IMR-90 (cell line): ENCODE results near the gene MYO9A. TPM values are rescaled to one million over a fixed set of nuclear protein-coding genes. Genes with fewer than 3 reads are reported as not detected.

Source experiments
- ATAC-seq: fragments of 200-7000 bp; cut with Tn5 transposase; 2 replicates; pipeline ENCODE4 v1.9.1; 2020; ENCODE audit warnings: low read depth, mild to moderate bottlenecking, moderate library complexity
- BruUV-seq: library from RNA; stranded (reverse); fragments of 400-500 nt; replicated peaks from 2 replicates; lab custom pipeline; 2021; lab: Mats Ljungman, UMichigan
- CTCF ChIA-PET: fragments of 300-600 bp; formaldehyde crosslinking; extraction: SDS; loops from one replicate; lab custom pipeline; 2021; ENCODE audit warnings: antibody characterized with exemption; lab: Yijun Ruan, JAX
- POLR2A ChIA-PET: fragments of 300-600 bp; sonication (Branson Sonifier 250); formaldehyde crosslinking; loops from one replicate; lab custom pipeline; 2022; ENCODE audit warnings: antibody characterized with exemption; ENCODE audit not compliant: unreplicated experiment; lab: Charles Lee
- DNase-seq: peaks from one replicate; pipeline ENCODE4 v3.0.0; 2013
- H2AFZ ChIP-seq: replicated peaks from 2 replicates; pipeline ENCODE3; 2013; ENCODE audit warnings: low read length, mild to moderate bottlenecking; ENCODE audit not compliant: poor library complexity
- H2AK5ac ChIP-seq: 2 replicates; pipeline ENCODE4 v1.6.1; 2013; ENCODE audit warnings: low read depth, low read length, inconsistent platforms
- H2AK9ac ChIP-seq: replicated peaks from 2 replicates; pipeline ENCODE3; 2013; ENCODE audit warnings: mild to moderate bottlenecking, low read depth, low read length, moderate library complexity; ENCODE audit not compliant: poor library complexity
- H2BK120ac ChIP-seq: 2 replicates; pipeline ENCODE4 v1.6.1; 2013; ENCODE audit warnings: low read depth, low read length, inconsistent platforms
- H2BK15ac ChIP-seq: 3 replicates; pipeline ENCODE4 v1.6.1; 2013; ENCODE audit warnings: low read depth, low read length, inconsistent platforms
- H2BK20ac ChIP-seq: 2 replicates; pipeline ENCODE4 v1.6.1; 2013; ENCODE audit warnings: low read depth, mild to moderate bottlenecking, inconsistent platforms, low read length, moderate library complexity
- H2BK5ac ChIP-seq: 2 replicates; pipeline ENCODE4 v1.6.1; 2013; ENCODE audit warnings: mild to moderate bottlenecking, low read depth, low read length, inconsistent platforms; ENCODE audit not compliant: poor library complexity, severe bottlenecking
- H3K14ac ChIP-seq: replicated peaks from 2 replicates; pipeline ENCODE4 v1.6.1; 2013; ENCODE audit warnings: low read depth, low read length, inconsistent platforms
- H3K18ac ChIP-seq: 2 replicates; pipeline ENCODE4 v1.6.1; 2013; ENCODE audit warnings: low read depth, low read length, control low read depth
- H3K23ac ChIP-seq: 2 replicates; pipeline ENCODE4 v1.6.1; 2013; ENCODE audit warnings: low read depth, low read length, inconsistent platforms
- H3K27ac ChIP-seq: 2 replicates; pipeline ENCODE4 v1.5.1; 2013; ENCODE audit warnings: mild to moderate bottlenecking, control low read depth, low read length; ENCODE audit not compliant: insufficient read depth
- H3K27me3 ChIP-seq: 2 replicates; pipeline ENCODE4 v1.6.1; 2013; ENCODE audit warnings: low read length; ENCODE audit not compliant: control insufficient read depth, insufficient read depth
- H3K36me3 ChIP-seq: 2 replicates; pipeline ENCODE4 v1.6.1; 2013; ENCODE audit warnings: low read length, mixed read lengths; ENCODE audit not compliant: control insufficient read depth, insufficient read depth
- H3K4ac ChIP-seq: 2 replicates; pipeline ENCODE4 v1.6.1; 2013; ENCODE audit warnings: low read depth, low read length, inconsistent platforms
- H3K4me1 ChIP-seq: 2 replicates; pipeline ENCODE4 v1.6.1; 2013; ENCODE audit warnings: low read length, mixed read lengths; ENCODE audit not compliant: control insufficient read depth, insufficient read depth
- H3K4me2 ChIP-seq: 2 replicates; pipeline ENCODE4 v1.6.1; 2013; ENCODE audit warnings: low read depth, mild to moderate bottlenecking, control low read depth, low read length, moderate library complexity
- H3K4me3 ChIP-seq: 2 replicates; pipeline ENCODE4 v1.5.1; 2013; ENCODE audit warnings: low read depth, mild to moderate bottlenecking, control low read depth, low read length, moderate library complexity; ENCODE audit not compliant: insufficient read depth
- H3K56ac ChIP-seq: 2 replicates; pipeline ENCODE4 v1.6.1; 2013; ENCODE audit warnings: low read length, inconsistent platforms; ENCODE audit not compliant: insufficient read depth; ENCODE audit errors: extremely low read depth
- H3K79me1 ChIP-seq, 2 experiments: 2 replicates each; pipeline ENCODE4 v1.6.1; 2013; ENCODE audit warnings: low read length in 2 of 2, inconsistent platforms in 1 of 2, low read depth in 1 of 2
- H3K9ac ChIP-seq: 2 replicates; pipeline ENCODE4 v1.6.1; 2013; ENCODE audit warnings: low read depth, low read length, control low read depth
- H3K9me1 ChIP-seq: 2 replicates; pipeline ENCODE4 v1.6.1; 2013; ENCODE audit warnings: low read length, inconsistent platforms; ENCODE audit not compliant: insufficient read depth
- H3K9me3 ChIP-seq: 2 replicates; pipeline ENCODE4 v1.6.1; 2013; ENCODE audit warnings: low read length; ENCODE audit not compliant: control insufficient read depth, insufficient read depth
- H4K20me1 ChIP-seq: 2 replicates; pipeline ENCODE4 v1.6.1; 2013; ENCODE audit warnings: low read length, inconsistent platforms; ENCODE audit not compliant: insufficient read depth
- H4K5ac ChIP-seq: 2 replicates; pipeline ENCODE4 v1.6.1; 2013; ENCODE audit warnings: mild to moderate bottlenecking, low read depth, low read length, control low read depth
- H4K8ac ChIP-seq, 2 experiments: 2 replicates each; pipeline ENCODE4 v1.6.1; 2013; ENCODE audit warnings: low read depth in 2 of 2, low read length in 2 of 2, control low read depth in 1 of 2, inconsistent platforms in 1 of 2
- H4K91ac ChIP-seq: 2 replicates; pipeline ENCODE4 v1.6.1; 2013; ENCODE audit warnings: low read depth, low read length, inconsistent platforms; ENCODE audit not compliant: insufficient read depth
- BHLHE40 ChIP-seq: fragments of 150-350 bp; IDR thresholded peaks from 2 replicates; pipeline ENCODE4 v1.6.1; 2016; ENCODE audit warnings: mild to moderate bottlenecking, low read depth, low read length
- CTCF ChIP-seq: conservative IDR thresholded peaks from 2 replicates; pipeline ENCODE4 v1.5.1; 2012; ENCODE audit warnings: mild to moderate bottlenecking, low read depth, low read length, improper control_type of control experiment
- FOS ChIP-seq: fragments of 150-350 bp; IDR thresholded peaks from 2 replicates; pipeline ENCODE4 v1.6.1; 2016; ENCODE audit warnings: low read depth, low read length
- MAFK ChIP-seq: IDR thresholded peaks from 2 replicates; pipeline ENCODE4 v1.6.1; 2012; ENCODE audit warnings: low read depth, low read length, improper control_type of control experiment
- MAZ ChIP-seq: IDR thresholded peaks from 2 replicates; pipeline ENCODE4 v1.6.1; 2012; ENCODE audit warnings: low read depth, mild to moderate bottlenecking, low read length, improper control_type of control experiment, moderate library complexity, borderline replicate concordance
- MXI1 ChIP-seq: IDR thresholded peaks from 2 replicates; pipeline ENCODE4 v1.6.1; 2012; ENCODE audit warnings: low read depth, mild to moderate bottlenecking, low read length, moderate library complexity, borderline replicate concordance
- NFE2L2 ChIP-seq: fragments of 150-350 bp; IDR thresholded peaks from 2 replicates; pipeline ENCODE4 v1.6.1; 2016; ENCODE audit warnings: low read depth, mild to moderate bottlenecking, low read length
- POLR2A ChIP-seq: IDR thresholded peaks from 2 replicates; pipeline ENCODE4 v1.6.1; 2012; ENCODE audit warnings: mild to moderate bottlenecking, low read depth, low read length
- RAD21 ChIP-seq: IDR thresholded peaks from 2 replicates; pipeline ENCODE4 v1.6.1; 2012; ENCODE audit warnings: low read length, improper control_type of control experiment
- RCOR1 ChIP-seq: IDR thresholded peaks from 2 replicates; pipeline ENCODE4 v1.6.1; 2012; ENCODE audit warnings: mild to moderate bottlenecking, low read length, improper control_type of control experiment; ENCODE audit not compliant: insufficient replicate concordance
- RFX5 ChIP-seq: IDR thresholded peaks from 2 replicates; pipeline ENCODE4 v1.8.0; 2012; ENCODE audit warnings: low read depth, mild to moderate bottlenecking, low read length, moderate library complexity
- SMC3 ChIP-seq: fragments of 150-350 bp; IDR thresholded peaks from 2 replicates; pipeline ENCODE4 v1.6.1; 2016; ENCODE audit warnings: low read depth, mild to moderate bottlenecking, antibody characterized with exemption, low read length, moderate library complexity
- WGBS, 2 experiments: methylation state at CpG; one replicate each; pipeline versions ENCODE4 v1.1.5 to v1.1.7; 2013; ENCODE audit warnings: missing lambda C conversion rate in 2 of 2; ENCODE audit not compliant: insufficient read length in 1 of 2; ENCODE audit errors: extremely low coverage in 2 of 2; 5-methylcytosine and 5-hydroxymethylcytosine counted together
- dilution Hi-C: fragments of 300-500 bp; cut with HindIII; formaldehyde crosslinking; loops from one replicate; pipeline ENCODE4 v1.14.3; 2018; ENCODE audit warnings: low sequenced_read_pairs; ENCODE audit not compliant: unreplicated experiment
- in situ Hi-C: fragments of 300-500 bp; cut with MboI; formaldehyde crosslinking; loops from 3 replicates; pipeline ENCODE4 v1.14.3; 2019; ENCODE audit warnings: low sequenced_read_pairs, inconsistent platforms, mixed read lengths
- intact Hi-C: fragments of 100-400 bp; cut with micrococcal nuclease; formaldehyde crosslinking; loops from 2 replicates; pipeline ENCODE4 v1.10.0; 2022
- polyA plus RNA-seq, 3 experiments: library from polyadenylated mRNA; depleted of rRNA; stranded (reverse); fragments of >200 nt; gene quantifications; 2 replicates each; pipeline ENCODE4 v1.2.3, GENCODE V29; 2012; ENCODE audit warnings: low replicate concordance in 1 of 3
- total RNA-seq: library from RNA; depleted of rRNA; stranded (reverse); fragments of >200 nt; gene quantifications from 2 replicates; pipeline ENCODE4 v1.2.3, GENCODE V29; 2012
- TF ChIP-seq, protein P1 (sequence below): fragments of 150-350 bp; IDR thresholded peaks from 2 replicates; pipeline ENCODE4 v1.6.1; 2017; ENCODE audit warnings: mild to moderate bottlenecking, antibody characterized with exemption, low read length, low read depth

MYO9A gene
- total and polyA plus RNA-seq, 2 of the 4 experiments (the other 2 are of a cell fraction) = 6.0 to 49.5 TPM

DNA sequence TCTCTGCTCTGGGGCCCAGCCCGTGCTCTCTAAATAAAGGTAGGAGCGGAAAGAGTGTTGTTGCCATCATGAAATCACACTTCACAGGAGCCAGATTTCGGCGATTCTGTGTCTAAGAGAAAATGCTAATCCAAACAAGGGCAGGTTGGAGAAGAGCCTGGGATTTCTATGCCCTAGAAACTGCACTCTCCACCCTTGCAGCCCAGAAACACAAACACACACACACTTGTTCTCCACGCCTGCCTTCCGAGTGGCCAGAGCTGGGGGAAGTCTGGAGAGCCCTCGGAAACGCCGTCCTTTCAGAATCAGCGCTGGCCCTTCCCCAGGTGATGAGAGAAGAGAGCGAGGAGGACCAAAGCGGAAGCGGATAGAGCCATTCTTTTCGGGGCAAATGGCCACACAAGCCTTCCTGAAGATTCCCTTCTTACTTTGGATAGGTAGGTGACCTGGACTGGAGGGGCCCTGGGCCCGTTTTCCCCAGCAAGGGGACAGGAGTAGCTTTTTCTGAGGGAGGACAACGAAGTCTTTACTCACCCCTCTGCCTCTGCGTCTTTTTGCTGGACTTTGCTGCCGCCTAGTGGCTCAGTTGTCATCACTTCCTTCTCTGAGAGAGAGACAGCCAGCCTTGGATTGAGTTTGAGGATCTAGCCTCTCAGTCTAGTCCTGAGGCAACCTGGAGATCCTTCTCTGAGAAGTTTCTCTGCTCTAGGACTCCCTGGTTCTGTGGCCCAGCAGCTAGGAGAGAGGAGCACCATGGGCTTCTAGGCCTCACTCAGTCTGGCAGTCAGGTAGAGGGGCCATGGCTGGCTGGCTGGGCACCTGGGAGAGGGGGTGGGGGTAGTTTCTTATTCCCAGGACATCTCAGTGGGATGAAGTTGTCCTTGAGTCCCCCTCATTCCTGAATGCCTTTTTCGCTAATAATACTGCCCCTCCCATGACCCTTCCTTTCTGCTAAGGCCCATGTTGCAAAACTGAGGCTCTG lies 38.0 kb upstream of the MYO9A start:
- H2AK9ac ChIP-seq = peak overlapping the region; percentile 55
- H2BK120ac ChIP-seq = 0 out of 2 replicates have a peak overlapping the region, but pooled peaks have one; percentile 53
- no peaks in the 10 kb centered on the region for H3K9me3 ChIP-seq
- H3K23ac ChIP-seq = peak overlapping the region; percentile 53
- H4K20me1 ChIP-seq = no peaks in the 10 kb centered on the region
- DNase-seq (peak; percentile 74), ATAC-seq (peak; percentile 96)
- in situ Hi-C loops (loop anchor here (5.0 to 10.0 kb wide), 2 partner anchors 409 to 701 kb away; no protein-coding TSS in a partner anchor), intact Hi-C loops (loop anchor here (1.0 to 10.0 kb wide), 5 partner anchors 311 to 707 kb away; no protein-coding TSS in a partner anchor), dilution Hi-C loops (no loop called here)
- peaks cover 8% of the 10 kb centered on the region; the same call in 1 of the 2 replicates for H3K4me1 ChIP-seq
- H3K27me3 ChIP-seq = no peaks in the 10 kb centered on the region
- H3K4me3 ChIP-seq = peak overlapping the region; percentile 40
- no peak overlapping the region for H3K4ac ChIP-seq
- H3K4me2 ChIP-seq = peak overlapping the region; percentile 86
- no peak overlapping the region; the same call in 1 of the 2 replicates for H3K9ac ChIP-seq
- peak overlapping the region; percentile 97 for H2AFZ ChIP-seq
- no peak overlapping the region for H4K91ac ChIP-seq
- TF ChIP-seq RFX5 = no peak
- TF ChIP-seq CTCF = peak; percentile 90
- TF ChIP-seq MAFK = no peak
- no peak for TF ChIP-seq RCOR1
- TF ChIP-seq NFE2L2 = no peak
- peak; percentile 44; the same call in 1 of the 2 replicates for TF ChIP-seq MAZ
- TF ChIP-seq FOS = no peak
- TF ChIP-seq SMC3 = peak; percentile 73
- TF ChIP-seq MXI1 = no peak
- peak; percentile 41; the same call in 1 of the 2 replicates for TF ChIP-seq POLR2A
- TF ChIP-seq RAD21 = peak; percentile 95
- no peak for TF ChIP-seq BHLHE40
- TF ChIP-seq, protein P1, sequence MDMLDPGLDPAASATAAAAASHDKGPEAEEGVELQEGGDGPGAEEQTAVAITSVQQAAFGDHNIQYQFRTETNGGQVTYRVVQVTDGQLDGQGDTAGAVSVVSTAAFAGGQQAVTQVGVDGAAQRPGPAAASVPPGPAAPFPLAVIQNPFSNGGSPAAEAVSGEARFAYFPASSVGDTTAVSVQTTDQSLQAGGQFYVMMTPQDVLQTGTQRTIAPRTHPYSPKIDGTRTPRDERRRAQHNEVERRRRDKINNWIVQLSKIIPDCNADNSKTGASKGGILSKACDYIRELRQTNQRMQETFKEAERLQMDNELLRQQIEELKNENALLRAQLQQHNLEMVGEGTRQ = no peak
- H3K79me1 ChIP-seq = no peaks in the 10 kb centered on the region
- H4K5ac ChIP-seq = no peak overlapping the region
- no peak overlapping the region for H3K27ac ChIP-seq
- H3K56ac ChIP-seq = no peak overlapping the region
- ChIA-PET POLR2A (interaction anchor here (0.6 kb wide), 1 partner anchor 351 kb away, joined by 7 read pairs; no protein-coding TSS in a partner anchor), CTCF (interaction anchor here (0.6 to 1.5 kb wide), 6 partner anchors 9 to 426 kb away, joined by 3 to 7 read pairs (median 4); no protein-coding TSS in a partner anchor)
- H3K18ac ChIP-seq = no peak overlapping the region
- no peak overlapping the region; the same call in 1 of the 2 replicates for H3K14ac ChIP-seq
- BruUV-seq = no TSS peak
- H2BK5ac ChIP-seq = no peak overlapping the region
- H3K36me3 ChIP-seq = no peaks in the 10 kb centered on the region
- no peak overlapping the region for H2BK20ac ChIP-seq
- H4K8ac ChIP-seq = peak overlapping the region in 1 of 2 experiments; percentile 31; a peak in 1 of 4 replicates
- H2BK15ac ChIP-seq = no peak overlapping the region
- H3K9me1 ChIP-seq = no peaks in the 10 kb centered on the region
- no peak overlapping the region for H2AK5ac ChIP-seq
- 0% methylated on average over 1 of the region's 19 CpGs; no CpG with 5 or more reads in 1 of the 2 experiments for WGBS, 2 experiments
